H1 (cell line): Measurements from ENCODE around the gene EPB41L1. TPM values are rescaled to one million over a fixed set of nuclear protein-coding genes. Genes with fewer than 3 reads are reported as not detected.

Experiments used
- CTCF ChIA-PET: fragments of 300-600 bp; sonication (Branson Sonifier 250); formaldehyde crosslinking; loops from one replicate; lab custom pipeline; 2021; ENCODE audit not compliant: partially characterized antibody; lab: Charles Lee
- POLR2A ChIA-PET: fragments of 300-600 bp; sonication (Branson Sonifier 250); formaldehyde crosslinking; loops from one replicate; lab custom pipeline; 2021; ENCODE audit warnings: inconsistent platforms; ENCODE audit not compliant: partially characterized antibody; lab: Charles Lee
- DNase-seq, 2 experiments: peaks; one replicate each; pipeline versions ENCODE4 v3.0.0 to v3.0.0-alpha.2; 2010 to 2022; ENCODE audit warnings: low spot score in 2 of 2, low read depth in 1 of 2, mixed read lengths in 1 of 2
- FAIRE-seq: peaks from 2 replicates; lab custom pipeline; 2011; peaks lifted over from hg19 to GRCh38; lab: Jason Lieb, UNC
- H2AFZ ChIP-seq: 2 replicates; pipeline ENCODE4 v1.8.1; 2012; ENCODE audit warnings: low read length, inconsistent platforms
- H2AK5ac ChIP-seq: 2 replicates; pipeline ENCODE4 v1.6.1; 2013; ENCODE audit warnings: low read depth, low read length
- H2BK120ac ChIP-seq: replicated peaks from 2 replicates; pipeline ENCODE3; 2013; ENCODE audit warnings: low read depth, low read length, inconsistent platforms
- H2BK12ac ChIP-seq: 2 replicates; pipeline ENCODE4 v1.6.1; 2013; ENCODE audit warnings: low read depth, low read length
- H2BK15ac ChIP-seq: 2 replicates; pipeline ENCODE4 v1.6.1; 2013; ENCODE audit warnings: low read length
- H2BK20ac ChIP-seq: 2 replicates; pipeline ENCODE4 v1.6.1; 2013; ENCODE audit warnings: low read length
- H2BK5ac ChIP-seq: 2 replicates; pipeline ENCODE4 v1.6.1; 2013; ENCODE audit warnings: low read depth, low read length
- H3K14ac ChIP-seq: 2 replicates; pipeline ENCODE4 v1.6.1; 2013; ENCODE audit warnings: inconsistent platforms; ENCODE audit not compliant: insufficient read length
- H3K18ac ChIP-seq: 2 replicates; pipeline ENCODE4 v1.6.1; 2013; ENCODE audit warnings: low read length; ENCODE audit errors: extremely low read depth
- H3K23ac ChIP-seq: 2 replicates; pipeline ENCODE4 v1.6.1; 2013; ENCODE audit warnings: inconsistent platforms; ENCODE audit not compliant: insufficient read length
- H3K23me2 ChIP-seq: 2 replicates; pipeline ENCODE4 v1.6.1; 2013; ENCODE audit warnings: low read depth, low read length
- H3K27ac ChIP-seq: 2 replicates; pipeline ENCODE4 v1.6.1; 2011; ENCODE audit warnings: low read depth, low read length, inconsistent platforms
- H3K27me3 ChIP-seq, 4 experiments: replicated peaks in 1 of 4; 1 replicate in 1 of 4; 2 replicates in 3 of 4; pipeline versions ENCODE4 v1.6.1 to v1.8.1; 2011 to 2013; ENCODE audit warnings: low read length in 3 of 4, mild to moderate bottlenecking in 3 of 4, inconsistent platforms in 2 of 4, mixed read lengths in 2 of 4, moderate library complexity in 1 of 4; ENCODE audit not compliant: control insufficient read depth in 3 of 4, insufficient read depth in 3 of 4; ENCODE audit errors: extremely low read depth in 1 of 4
- H3K36me3 ChIP-seq, 4 experiments: 2 replicates each; pipeline versions ENCODE4 v1.6.1 to v1.8.1; 2011 to 2013; ENCODE audit warnings: mild to moderate bottlenecking in 4 of 4, low read length in 3 of 4, moderate library complexity in 2 of 4, control low read depth in 1 of 4, inconsistent platforms in 1 of 4; ENCODE audit not compliant: insufficient read depth in 4 of 4, control insufficient read depth in 2 of 4
- H3K4ac ChIP-seq: replicated peaks from 2 replicates; pipeline ENCODE3; 2013; ENCODE audit warnings: low read length, low read depth, mixed read lengths, inconsistent platforms; ENCODE audit not compliant: insufficient read length
- H3K4me1 ChIP-seq, 4 experiments: replicated peaks in 1 of 4; 1 replicate in 1 of 4; 2 replicates in 3 of 4; pipeline versions ENCODE4 v1.6.1 to v1.8.1; 2011 to 2013; ENCODE audit warnings: low read length in 3 of 4, inconsistent platforms in 2 of 4, mixed read lengths in 1 of 4; ENCODE audit not compliant: insufficient read depth in 4 of 4, control insufficient read depth in 3 of 4
- H3K4me2 ChIP-seq, 2 experiments: 2 replicates each; pipeline versions ENCODE4 v1.6.1 to v1.8.1; 2011 to 2013; ENCODE audit warnings: low read depth in 2 of 2, low read length in 2 of 2, control low read depth in 1 of 2, inconsistent platforms in 1 of 2, mild to moderate bottlenecking in 1 of 2; ENCODE audit not compliant: insufficient read depth in 1 of 2
- H3K4me3 ChIP-seq, 4 experiments: fragments of 200-600, 300-600 bp in 1 of 4; sonication (generic), shearing (Covaris generic), sonication (Bioruptor Twin) in 1 of 4; 2 replicates each; pipeline versions ENCODE4 v1.5.1 to v1.8.1; 2011 to 2016; ENCODE audit warnings: low read length in 4 of 4, low read depth in 3 of 4, control low read depth in 2 of 4, inconsistent platforms in 2 of 4, mild to moderate bottlenecking in 2 of 4, mixed read lengths in 1 of 4, moderate library complexity in 1 of 4; ENCODE audit not compliant: insufficient read depth in 2 of 4; ENCODE audit errors: extremely low read depth in 1 of 4
- H3K56ac ChIP-seq: replicated peaks from 2 replicates; pipeline ENCODE3; 2013; ENCODE audit warnings: low read depth, mild to moderate bottlenecking, mixed read lengths, low read length, inconsistent platforms; ENCODE audit not compliant: insufficient read length
- H3K79me1 ChIP-seq: 2 replicates; pipeline ENCODE4 v1.6.1; 2013; ENCODE audit warnings: low read depth, low read length, control low read depth
- H3K79me2 ChIP-seq, 2 experiments: 2 replicates each; pipeline versions ENCODE4 v1.6.1 to v1.8.1; 2012 to 2013; ENCODE audit warnings: low read length in 2 of 2, mild to moderate bottlenecking in 2 of 2, inconsistent platforms in 1 of 2; ENCODE audit not compliant: insufficient read depth in 2 of 2, control insufficient read depth in 1 of 2
- H3K9ac ChIP-seq, 4 experiments: replicated peaks in 1 of 4; 1 replicate in 1 of 4; 2 replicates in 3 of 4; pipeline versions ENCODE4 v1.6.1 to v1.8.1; 2011 to 2013; ENCODE audit warnings: low read depth in 3 of 4, low read length in 3 of 4, control low read depth in 2 of 4, mild to moderate bottlenecking in 2 of 4, moderate library complexity in 2 of 4, inconsistent platforms in 1 of 4; ENCODE audit errors: extremely low read depth in 1 of 4
- H3K9me3 ChIP-seq, 2 experiments: 2 replicates each; pipeline versions ENCODE4 v1.6.1 to v1.8.1; 2012 to 2013; ENCODE audit warnings: mild to moderate bottlenecking in 2 of 2, moderate library complexity in 2 of 2, control low read depth in 1 of 2, inconsistent platforms in 1 of 2, low read depth in 1 of 2, low read length in 1 of 2, mixed read lengths in 1 of 2; ENCODE audit not compliant: insufficient read depth in 2 of 2
- H4K20me1 ChIP-seq, 2 experiments: replicated peaks in 1 of 2; 2 replicates each; pipeline versions ENCODE3 to v1.8.1; 2011 to 2013; ENCODE audit warnings: inconsistent platforms in 2 of 2, low read length in 2 of 2, mild to moderate bottlenecking in 1 of 2; ENCODE audit not compliant: insufficient read depth in 2 of 2, control insufficient read depth in 1 of 2
- H4K5ac ChIP-seq: 2 replicates; pipeline ENCODE4 v1.6.1; 2013; ENCODE audit warnings: low read length, low read depth, mixed read lengths, inconsistent platforms; ENCODE audit not compliant: insufficient read length
- H4K8ac ChIP-seq: 2 replicates; pipeline ENCODE4 v1.8.0; 2013; ENCODE audit warnings: mild to moderate bottlenecking, moderate library complexity, low read length, inconsistent platforms; ENCODE audit not compliant: insufficient read depth; ENCODE audit errors: extremely low read depth
- H4K91ac ChIP-seq: replicated peaks from 2 replicates; pipeline ENCODE3; 2013; ENCODE audit warnings: low read length, mixed read lengths, inconsistent platforms; ENCODE audit not compliant: insufficient read length
- BACH1 ChIP-seq: IDR thresholded peaks from 2 replicates; pipeline ENCODE4 v1.6.1; 2012; ENCODE audit warnings: low read length, improper control_type of control experiment
- CEBPB ChIP-seq: IDR thresholded peaks from 2 replicates; pipeline ENCODE4 v1.6.1; 2012; ENCODE audit warnings: low read depth, low read length
- CREB1 ChIP-seq: IDR thresholded peaks from 2 replicates; pipeline ENCODE4 v1.6.1; 2012; ENCODE audit warnings: inconsistent platforms
- CTCF ChIP-seq, 3 experiments: IDR thresholded peaks; 1 replicate in 2 of 3; 2 replicates in 1 of 3; pipeline versions ENCODE4 v1.5.1 to v1.6.1; 2011; ENCODE audit warnings: low read length in 3 of 3, mild to moderate bottlenecking in 3 of 3, inconsistent platforms in 2 of 3, low read depth in 1 of 3, moderate library complexity in 1 of 3; ENCODE audit not compliant: insufficient read depth in 1 of 3; ENCODE audit errors: control extremely low read depth in 1 of 3
- KDM5A ChIP-seq: fragments of 200-600 bp; IDR thresholded peaks from 2 replicates; pipeline ENCODE4 v1.7.1; 2012; ENCODE audit warnings: mild to moderate bottlenecking, low read length, inconsistent platforms, mixed read lengths
- RAD21 ChIP-seq, 2 experiments: IDR thresholded peaks in 1 of 2; conservative IDR thresholded peaks in 1 of 2; 2 replicates each; pipeline ENCODE4 v1.6.1; 2011; ENCODE audit warnings: low read depth in 2 of 2, low read length in 2 of 2, improper control_type of control experiment in 1 of 2, inconsistent platforms in 1 of 2, mild to moderate bottlenecking in 1 of 2, moderate library complexity in 1 of 2
- RBBP5 ChIP-seq: IDR thresholded peaks from 2 replicates; pipeline ENCODE4 v1.7.1; 2012; ENCODE audit warnings: low read depth, mild to moderate bottlenecking, inconsistent platforms, low read length, moderate library complexity, borderline replicate concordance
- SAP30 ChIP-seq: fragments of 300-600 bp; sonication (generic); IDR thresholded peaks from 2 replicates; pipeline ENCODE4 v1.7.1; 2012; ENCODE audit warnings: low read length, moderate library complexity, mild to moderate bottlenecking, inconsistent platforms; ENCODE audit not compliant: insufficient read depth, insufficient replicate concordance
- YY1 ChIP-seq: IDR thresholded peaks from 2 replicates; pipeline ENCODE4 v1.6.1; 2011; ENCODE audit warnings: low read depth, mild to moderate bottlenecking, low read length
- ZNF274 ChIP-seq: IDR thresholded peaks from 2 replicates; pipeline ENCODE4 v1.7.0; 2012; ENCODE audit warnings: low read length, borderline replicate concordance; ENCODE audit errors: extremely low read depth
- WGBS, 2 experiments: shearing (Covaris generic) in 1 of 2; methylation state at CpG; one replicate each; pipeline versions ENCODE4 v1.1.6 to v1.1.7; 2013 to 2015; ENCODE audit warnings: low lambda C conversion rate in 2 of 2, mixed read lengths in 2 of 2, inconsistent platforms in 1 of 2, low coverage in 1 of 2, missing lambda C conversion rate in 1 of 2; ENCODE audit not compliant: insufficient replicate concordance in 2 of 2, insufficient coverage in 1 of 2, insufficient read length in 1 of 2; ENCODE audit errors: extremely low coverage in 1 of 2, missing lambda C conversion rate in 1 of 2; 5-methylcytosine and 5-hydroxymethylcytosine counted together
- polyA plus RNA-seq, 7 experiments: library from polyadenylated mRNA; depleted of rRNA in 3 of 7; stranded (reverse) in 5 of 7; unstranded in 2 of 7; fragments of >200 nt in 5 of 7; fragments of 200-250 nt in 2 of 7; gene quantifications; 1 replicate in 5 of 7; 2 replicates in 1 of 7; 4 replicates in 1 of 7; pipeline versions ENCODE4 v1.2.1 to v1.2.3, GENCODE V29; 2011 to 2013; ENCODE audit warnings: missing spikeins in 2 of 7, mixed read lengths in 2 of 7
- total RNA-seq: library from RNA; stranded (reverse); fragmentation: NEBNext Ultra II Directional; extraction: Animal tissue kit (Norgen Biotek cat#: 25700); gene quantifications from 2 replicates; pipeline ENCODE4 v1.2.1, GENCODE V29; 2021

The EPB41L1 gene
- total and polyA plus RNA-seq, 2 of the 8 experiments (the other 6 are each of a cell fraction or from before 2014, with no cell fraction given): 14.8 to 36.0 TPM

GRCh38 chr20:36202891-36203338 lies 48.4 kb downstream of the EPB41L1 start:
- Histone ChIP-seq H4K91ac (no peak overlapping the region), H3K4me3 (no peak overlapping the region), H3K23ac (no peak overlapping the region), H2BK12ac (no peak overlapping the region), H4K8ac (no peak overlapping the region), H2BK120ac (no peak overlapping the region), H3K4ac (no peak overlapping the region), H3K79me1 (no peaks in the 10 kb centered on the region), H3K27me3 (no peaks in the 10 kb centered on the region), H2BK20ac (no peak overlapping the region), H3K9me3 (no peaks in the 10 kb centered on the region), H4K20me1 (peaks cover 0 to 1% of the 10 kb centered on the region in 2 experiments), H3K36me3 (no peaks in the 10 kb centered on the region; a peak in 1 of 8 replicates), H3K23me2 (no peaks in the 10 kb centered on the region; the same call in 1 of the 2 replicates), H2AFZ (no peak overlapping the region), H3K4me2 (0 out of 4 replicates have a peak overlapping the region, but pooled peaks of 1 of the 2 experiments have one; percentile 10), H3K18ac (no peak overlapping the region; the same call in 1 of the 2 replicates), H2BK5ac (no peak overlapping the region), H3K79me2 (no peaks in the 10 kb centered on the region), H3K56ac (no peak overlapping the region), H3K9ac (no peak overlapping the region), H3K14ac (no peak overlapping the region), H3K4me1 (no peaks in the 10 kb centered on the region), H4K5ac (no peak overlapping the region), H2AK5ac (no peak overlapping the region), H3K27ac (no peak overlapping the region), H2BK15ac (no peak overlapping the region)
- FAIRE-seq (peak; percentile 65), DNase-seq (peak; percentile 43 to 97)
- ChIA-PET CTCF (interaction anchor here (0.6 to 14.8 kb wide), 52 partner anchors 10 to 1921 kb away, joined by 3 to 151 read pairs (median 3); partner anchors contain the start of gene AAR2), POLR2A (interaction anchor here (1.4 kb wide), 1 partner anchor 248 kb away, joined by 5 read pairs; the partner anchor contains the start of gene SCAND1)
- 41% methylated on average over 18 of the region's 18 CpGs; no CpG with 5 or more reads in 1 of the 2 experiments for WGBS, 2 experiments
- no peak for TF ChIP-seq BACH1
- peak; percentile 86 to 89 for TF ChIP-seq RAD21 (IDR thresholded peaks at IDR 0.05 in 1 of 2, conservative IDR thresholded peaks at IDR 0.05 in 1 of 2; ENCODE audit: low read depth in 2 of 2, low read length in 2 of 2)
- no peak for TF ChIP-seq KDM5A
- TF ChIP-seq CREB1: peak; percentile 61; the same call in 1 of the 2 replicates
- TF ChIP-seq SAP30: no peak
- peak; percentile 90 for TF ChIP-seq YY1
- TF ChIP-seq CEBPB: no peak
- no peak for TF ChIP-seq ZNF274
- TF ChIP-seq RBBP5: no peak
- peak; percentile 96 to 99 (median 99) for TF ChIP-seq CTCF (IDR thresholded peaks at IDR 0.05; ENCODE audit: control extremely low read depth in 1 of 3, insufficient read depth in 1 of 3, low read depth in 1 of 3, low read length in 3 of 3)
